H1 (cell line): ENCODE data around the gene NR5A2. TPM values are rescaled to one million over a fixed set of nuclear protein-coding genes. Genes with fewer than 3 reads are reported as not detected.

ENCODE experiments used
- CTCF ChIA-PET: fragments of 300-600 bp; sonication (Branson Sonifier 250); formaldehyde crosslinking; loops from one replicate; lab custom pipeline; 2021; ENCODE audit not compliant: partially characterized antibody; lab: Charles Lee
- POLR2A ChIA-PET: fragments of 300-600 bp; sonication (Branson Sonifier 250); formaldehyde crosslinking; loops from one replicate; lab custom pipeline; 2021; ENCODE audit warnings: inconsistent platforms; ENCODE audit not compliant: partially characterized antibody; lab: Charles Lee
- DNase-seq, 2 experiments: peaks; one replicate each; pipeline versions ENCODE4 v3.0.0 to v3.0.0-alpha.2; 2010 to 2022; ENCODE audit warnings: low spot score in 2 of 2, low read depth in 1 of 2, mixed read lengths in 1 of 2
- FAIRE-seq: peaks from 2 replicates; lab custom pipeline; 2011; peaks lifted over from hg19 to GRCh38; lab: Jason Lieb, UNC
- H2AFZ ChIP-seq: 2 replicates; pipeline ENCODE4 v1.8.1; 2012; ENCODE audit warnings: low read length, inconsistent platforms
- H2AK5ac ChIP-seq: 2 replicates; pipeline ENCODE4 v1.6.1; 2013; ENCODE audit warnings: low read depth, low read length
- H2BK120ac ChIP-seq: replicated peaks from 2 replicates; pipeline ENCODE3; 2013; ENCODE audit warnings: low read depth, low read length, inconsistent platforms
- H2BK12ac ChIP-seq: 2 replicates; pipeline ENCODE4 v1.6.1; 2013; ENCODE audit warnings: low read depth, low read length
- H2BK15ac ChIP-seq: 2 replicates; pipeline ENCODE4 v1.6.1; 2013; ENCODE audit warnings: low read length
- H2BK20ac ChIP-seq: 2 replicates; pipeline ENCODE4 v1.6.1; 2013; ENCODE audit warnings: low read length
- H2BK5ac ChIP-seq: 2 replicates; pipeline ENCODE4 v1.6.1; 2013; ENCODE audit warnings: low read depth, low read length
- H3K14ac ChIP-seq: 2 replicates; pipeline ENCODE4 v1.6.1; 2013; ENCODE audit warnings: inconsistent platforms; ENCODE audit not compliant: insufficient read length
- H3K18ac ChIP-seq: 2 replicates; pipeline ENCODE4 v1.6.1; 2013; ENCODE audit warnings: low read length; ENCODE audit errors: extremely low read depth
- H3K23ac ChIP-seq: 2 replicates; pipeline ENCODE4 v1.6.1; 2013; ENCODE audit warnings: inconsistent platforms; ENCODE audit not compliant: insufficient read length
- H3K23me2 ChIP-seq: 2 replicates; pipeline ENCODE4 v1.6.1; 2013; ENCODE audit warnings: low read depth, low read length
- H3K27ac ChIP-seq: 2 replicates; pipeline ENCODE4 v1.6.1; 2011; ENCODE audit warnings: low read depth, low read length, inconsistent platforms
- H3K27me3 ChIP-seq, 4 experiments: replicated peaks in 1 of 4; 1 replicate in 1 of 4; 2 replicates in 3 of 4; pipeline versions ENCODE4 v1.6.1 to v1.8.1; 2011 to 2013; ENCODE audit warnings: low read length in 3 of 4, mild to moderate bottlenecking in 3 of 4, inconsistent platforms in 2 of 4, mixed read lengths in 2 of 4, moderate library complexity in 1 of 4; ENCODE audit not compliant: control insufficient read depth in 3 of 4, insufficient read depth in 3 of 4; ENCODE audit errors: extremely low read depth in 1 of 4
- H3K36me3 ChIP-seq, 4 experiments: 2 replicates each; pipeline versions ENCODE4 v1.6.1 to v1.8.1; 2011 to 2013; ENCODE audit warnings: mild to moderate bottlenecking in 4 of 4, low read length in 3 of 4, moderate library complexity in 2 of 4, control low read depth in 1 of 4, inconsistent platforms in 1 of 4; ENCODE audit not compliant: insufficient read depth in 4 of 4, control insufficient read depth in 2 of 4
- H3K4ac ChIP-seq: replicated peaks from 2 replicates; pipeline ENCODE3; 2013; ENCODE audit warnings: low read length, low read depth, mixed read lengths, inconsistent platforms; ENCODE audit not compliant: insufficient read length
- H3K4me1 ChIP-seq, 4 experiments: replicated peaks in 1 of 4; 1 replicate in 1 of 4; 2 replicates in 3 of 4; pipeline versions ENCODE4 v1.6.1 to v1.8.1; 2011 to 2013; ENCODE audit warnings: low read length in 3 of 4, inconsistent platforms in 2 of 4, mixed read lengths in 1 of 4; ENCODE audit not compliant: insufficient read depth in 4 of 4, control insufficient read depth in 3 of 4
- H3K4me2 ChIP-seq, 2 experiments: 2 replicates each; pipeline versions ENCODE4 v1.6.1 to v1.8.1; 2011 to 2013; ENCODE audit warnings: low read depth in 2 of 2, low read length in 2 of 2, control low read depth in 1 of 2, inconsistent platforms in 1 of 2, mild to moderate bottlenecking in 1 of 2; ENCODE audit not compliant: insufficient read depth in 1 of 2
- H3K4me3 ChIP-seq, 4 experiments: fragments of 200-600, 300-600 bp in 1 of 4; sonication (generic), shearing (Covaris generic), sonication (Bioruptor Twin) in 1 of 4; 2 replicates each; pipeline versions ENCODE4 v1.5.1 to v1.8.1; 2011 to 2016; ENCODE audit warnings: low read length in 4 of 4, low read depth in 3 of 4, control low read depth in 2 of 4, inconsistent platforms in 2 of 4, mild to moderate bottlenecking in 2 of 4, mixed read lengths in 1 of 4, moderate library complexity in 1 of 4; ENCODE audit not compliant: insufficient read depth in 2 of 4; ENCODE audit errors: extremely low read depth in 1 of 4
- H3K56ac ChIP-seq: replicated peaks from 2 replicates; pipeline ENCODE3; 2013; ENCODE audit warnings: low read depth, mild to moderate bottlenecking, mixed read lengths, low read length, inconsistent platforms; ENCODE audit not compliant: insufficient read length
- H3K79me1 ChIP-seq: 2 replicates; pipeline ENCODE4 v1.6.1; 2013; ENCODE audit warnings: low read depth, low read length, control low read depth
- H3K79me2 ChIP-seq, 2 experiments: 2 replicates each; pipeline versions ENCODE4 v1.6.1 to v1.8.1; 2012 to 2013; ENCODE audit warnings: low read length in 2 of 2, mild to moderate bottlenecking in 2 of 2, inconsistent platforms in 1 of 2; ENCODE audit not compliant: insufficient read depth in 2 of 2, control insufficient read depth in 1 of 2
- H3K9ac ChIP-seq, 4 experiments: replicated peaks in 1 of 4; 1 replicate in 1 of 4; 2 replicates in 3 of 4; pipeline versions ENCODE4 v1.6.1 to v1.8.1; 2011 to 2013; ENCODE audit warnings: low read depth in 3 of 4, low read length in 3 of 4, control low read depth in 2 of 4, mild to moderate bottlenecking in 2 of 4, moderate library complexity in 2 of 4, inconsistent platforms in 1 of 4; ENCODE audit errors: extremely low read depth in 1 of 4
- H3K9me3 ChIP-seq, 2 experiments: 2 replicates each; pipeline versions ENCODE4 v1.6.1 to v1.8.1; 2012 to 2013; ENCODE audit warnings: mild to moderate bottlenecking in 2 of 2, moderate library complexity in 2 of 2, control low read depth in 1 of 2, inconsistent platforms in 1 of 2, low read depth in 1 of 2, low read length in 1 of 2, mixed read lengths in 1 of 2; ENCODE audit not compliant: insufficient read depth in 2 of 2
- H4K20me1 ChIP-seq, 2 experiments: replicated peaks in 1 of 2; 2 replicates each; pipeline versions ENCODE3 to v1.8.1; 2011 to 2013; ENCODE audit warnings: inconsistent platforms in 2 of 2, low read length in 2 of 2, mild to moderate bottlenecking in 1 of 2; ENCODE audit not compliant: insufficient read depth in 2 of 2, control insufficient read depth in 1 of 2
- H4K5ac ChIP-seq: 2 replicates; pipeline ENCODE4 v1.6.1; 2013; ENCODE audit warnings: low read length, low read depth, mixed read lengths, inconsistent platforms; ENCODE audit not compliant: insufficient read length
- H4K8ac ChIP-seq: 2 replicates; pipeline ENCODE4 v1.8.0; 2013; ENCODE audit warnings: mild to moderate bottlenecking, moderate library complexity, low read length, inconsistent platforms; ENCODE audit not compliant: insufficient read depth; ENCODE audit errors: extremely low read depth
- H4K91ac ChIP-seq: replicated peaks from 2 replicates; pipeline ENCODE3; 2013; ENCODE audit warnings: low read length, mixed read lengths, inconsistent platforms; ENCODE audit not compliant: insufficient read length
- BRCA1 ChIP-seq: IDR thresholded peaks from 2 replicates; pipeline ENCODE4 v1.6.1; 2012; ENCODE audit warnings: low read depth, low read length, improper control_type of control experiment
- CHD2 ChIP-seq: IDR thresholded peaks from 2 replicates; pipeline ENCODE4 v1.6.1; 2012; ENCODE audit warnings: low read length, improper control_type of control experiment
- EP300 ChIP-seq, 2 experiments: IDR thresholded peaks; 1 replicate in 1 of 2; 2 replicates in 1 of 2; pipeline ENCODE4 v1.6.1; 2011 to 2012; ENCODE audit warnings: low read depth in 2 of 2, low read length in 2 of 2, mild to moderate bottlenecking in 2 of 2, borderline replicate concordance in 1 of 2, inconsistent platforms in 1 of 2, moderate library complexity in 1 of 2
- KDM1A ChIP-seq: fragments of 200-600, 300-600 bp; sonication (generic); IDR thresholded peaks from 2 replicates; pipeline ENCODE4 v1.7.1; 2016; ENCODE audit warnings: mild to moderate bottlenecking, low read length, borderline replicate concordance
- NRF1 ChIP-seq: IDR thresholded peaks from 2 replicates; pipeline ENCODE4 v1.6.1; 2011; ENCODE audit warnings: mild to moderate bottlenecking, low read depth, low read length, improper control_type of control experiment
- SIRT6 ChIP-seq: IDR thresholded peaks from one replicate; pipeline ENCODE4 v1.7.1; 2012; ENCODE audit warnings: low read length, inconsistent platforms
- SP1 ChIP-seq: IDR thresholded peaks from 2 replicates; pipeline ENCODE4 v1.6.1; 2011; ENCODE audit warnings: low read depth, low read length
- TEAD4 ChIP-seq: IDR thresholded peaks from 2 replicates; pipeline ENCODE4 v1.6.1; 2012; ENCODE audit warnings: low read depth, low read length, inconsistent platforms, mixed read lengths
- YY1 ChIP-seq: IDR thresholded peaks from 2 replicates; pipeline ENCODE4 v1.6.1; 2011; ENCODE audit warnings: low read depth, mild to moderate bottlenecking, low read length
- WGBS, 2 experiments: shearing (Covaris generic) in 1 of 2; methylation state at CpG; one replicate each; pipeline versions ENCODE4 v1.1.6 to v1.1.7; 2013 to 2015; ENCODE audit warnings: low lambda C conversion rate in 2 of 2, mixed read lengths in 2 of 2, inconsistent platforms in 1 of 2, low coverage in 1 of 2, missing lambda C conversion rate in 1 of 2; ENCODE audit not compliant: insufficient replicate concordance in 2 of 2, insufficient coverage in 1 of 2, insufficient read length in 1 of 2; ENCODE audit errors: extremely low coverage in 1 of 2, missing lambda C conversion rate in 1 of 2; 5-methylcytosine and 5-hydroxymethylcytosine counted together
- polyA plus RNA-seq, 7 experiments: library from polyadenylated mRNA; depleted of rRNA in 3 of 7; stranded (reverse) in 5 of 7; unstranded in 2 of 7; fragments of >200 nt in 5 of 7; fragments of 200-250 nt in 2 of 7; gene quantifications; 1 replicate in 5 of 7; 2 replicates in 1 of 7; 4 replicates in 1 of 7; pipeline versions ENCODE4 v1.2.1 to v1.2.3, GENCODE V29; 2011 to 2013; ENCODE audit warnings: missing spikeins in 2 of 7, mixed read lengths in 2 of 7
- total RNA-seq: library from RNA; stranded (reverse); fragmentation: NEBNext Ultra II Directional; extraction: Animal tissue kit (Norgen Biotek cat#: 25700); gene quantifications from 2 replicates; pipeline ENCODE4 v1.2.1, GENCODE V29; 2021
- TF ChIP-seq, protein P1 (sequence below): IDR thresholded peaks from 2 replicates; pipeline ENCODE4 v1.6.1; 2012; ENCODE audit warnings: inconsistent platforms
- TF ChIP-seq, protein P2 (sequence below), 3 experiments: IDR thresholded peaks; 1 replicate in 2 of 3; 2 replicates in 1 of 3; pipeline versions ENCODE4 v1.5.1 to v1.6.1; 2011; ENCODE audit warnings: low read length in 3 of 3, mild to moderate bottlenecking in 3 of 3, inconsistent platforms in 2 of 3, low read depth in 1 of 3, moderate library complexity in 1 of 3; ENCODE audit not compliant: insufficient read depth in 1 of 3; ENCODE audit errors: control extremely low read depth in 1 of 3
- TF ChIP-seq, protein P3 (sequence below): IDR thresholded peaks from 2 replicates; pipeline ENCODE4 v1.6.1; 2012; ENCODE audit warnings: inconsistent platforms

Gene NR5A2
- total and polyA plus RNA-seq, 2 of the 8 experiments (the other 6 are each of a cell fraction or from before 2014, with no cell fraction given), result 1.7 to 11.6 TPM

DNA sequence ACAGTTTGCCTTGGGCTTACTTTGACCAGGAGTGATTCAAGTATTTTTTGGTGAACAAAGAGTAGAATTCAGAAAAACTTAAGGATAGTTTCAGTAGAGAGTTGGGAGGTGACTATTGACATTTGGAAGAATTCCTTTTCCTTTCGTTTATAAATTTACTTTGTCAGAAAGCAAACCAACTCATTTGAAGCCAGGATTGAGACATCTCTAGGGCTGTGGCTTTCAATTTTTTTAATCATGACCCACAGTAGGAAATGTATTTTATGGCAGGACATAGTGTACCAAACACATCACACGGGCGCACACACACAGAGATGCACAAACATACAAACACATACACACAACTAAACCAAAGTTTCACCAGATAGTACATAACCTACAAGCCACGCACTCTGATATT is 24.1 kb downstream of the NR5A2 start:
- no peak overlapping the region for H2BK5ac ChIP-seq
- no peak overlapping the region for H3K4ac ChIP-seq
- H3K14ac ChIP-seq, result no peak overlapping the region
- no peak overlapping the region for H3K56ac ChIP-seq
- CTCF ChIA-PET, result no interaction called here
- no peak overlapping the region for H3K9ac ChIP-seq
- no peak overlapping the region for H3K18ac ChIP-seq
- no peaks in the 10 kb centered on the region for H3K36me3 ChIP-seq
- H3K9me3 ChIP-seq, result no peaks in the 10 kb centered on the region
- WGBS, 2 experiments, result 96% methylated on average over 4 of the region's 4 CpGs; no CpG with 5 or more reads in 1 of the 2 experiments
- no peaks in the 10 kb centered on the region for H4K20me1 ChIP-seq
- H4K5ac ChIP-seq, result no peak overlapping the region
- H3K79me2 ChIP-seq, result peaks cover 0 to 34% of the 10 kb centered on the region in 2 experiments; a peak in 2 of 4 replicates
- no peak overlapping the region for H2BK15ac ChIP-seq
- H3K79me1 ChIP-seq, result no peaks in the 10 kb centered on the region
- H3K27me3 ChIP-seq, result no peaks in the 10 kb centered on the region
- H2AK5ac ChIP-seq, result no peak overlapping the region
- H4K91ac ChIP-seq, result no peak overlapping the region
- no peak for FAIRE-seq
- H3K4me2 ChIP-seq, result no peak overlapping the region
- no peak overlapping the region for H4K8ac ChIP-seq
- no peak overlapping the region for H2AFZ ChIP-seq
- no peak overlapping the region for H3K27ac ChIP-seq
- no peak overlapping the region for H3K4me3 ChIP-seq
- no peak overlapping the region for H2BK120ac ChIP-seq
- H3K23me2 ChIP-seq, result no peaks in the 10 kb centered on the region; the same call in 1 of the 2 replicates
- peaks cover 1 to 12% (median 7%) of the 10 kb centered on the region in 4 experiments; a peak in 5 of 7 replicates for H3K4me1 ChIP-seq
- no peak overlapping the region for H2BK20ac ChIP-seq
- H3K23ac ChIP-seq, result no peak overlapping the region
- DNase-seq, result no peak
- POLR2A ChIA-PET, result no interaction called here
- no peak overlapping the region for H2BK12ac ChIP-seq
- TF ChIP-seq CHD2, result no peak
- TF ChIP-seq TEAD4, result no peak
- TF ChIP-seq SP1, result no peak
- TF ChIP-seq SIRT6, result no peak
- TF ChIP-seq, protein P1, sequence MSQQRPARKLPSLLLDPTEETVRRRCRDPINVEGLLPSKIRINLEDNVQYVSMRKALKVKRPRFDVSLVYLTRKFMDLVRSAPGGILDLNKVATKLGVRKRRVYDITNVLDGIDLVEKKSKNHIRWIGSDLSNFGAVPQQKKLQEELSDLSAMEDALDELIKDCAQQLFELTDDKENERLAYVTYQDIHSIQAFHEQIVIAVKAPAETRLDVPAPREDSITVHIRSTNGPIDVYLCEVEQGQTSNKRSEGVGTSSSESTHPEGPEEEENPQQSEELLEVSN, result no peak
- no peak for TF ChIP-seq KDM1A
- TF ChIP-seq, protein P2, sequence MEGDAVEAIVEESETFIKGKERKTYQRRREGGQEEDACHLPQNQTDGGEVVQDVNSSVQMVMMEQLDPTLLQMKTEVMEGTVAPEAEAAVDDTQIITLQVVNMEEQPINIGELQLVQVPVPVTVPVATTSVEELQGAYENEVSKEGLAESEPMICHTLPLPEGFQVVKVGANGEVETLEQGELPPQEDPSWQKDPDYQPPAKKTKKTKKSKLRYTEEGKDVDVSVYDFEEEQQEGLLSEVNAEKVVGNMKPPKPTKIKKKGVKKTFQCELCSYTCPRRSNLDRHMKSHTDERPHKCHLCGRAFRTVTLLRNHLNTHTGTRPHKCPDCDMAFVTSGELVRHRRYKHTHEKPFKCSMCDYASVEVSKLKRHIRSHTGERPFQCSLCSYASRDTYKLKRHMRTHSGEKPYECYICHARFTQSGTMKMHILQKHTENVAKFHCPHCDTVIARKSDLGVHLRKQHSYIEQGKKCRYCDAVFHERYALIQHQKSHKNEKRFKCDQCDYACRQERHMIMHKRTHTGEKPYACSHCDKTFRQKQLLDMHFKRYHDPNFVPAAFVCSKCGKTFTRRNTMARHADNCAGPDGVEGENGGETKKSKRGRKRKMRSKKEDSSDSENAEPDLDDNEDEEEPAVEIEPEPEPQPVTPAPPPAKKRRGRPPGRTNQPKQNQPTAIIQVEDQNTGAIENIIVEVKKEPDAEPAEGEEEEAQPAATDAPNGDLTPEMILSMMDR (IDR thresholded peaks at IDR 0.05; ENCODE audit: control extremely low read depth in 1 of 3, insufficient read depth in 1 of 3, low read depth in 1 of 3, low read length in 3 of 3), result no peak
- TF ChIP-seq YY1, result no peak
- TF ChIP-seq EP300 (IDR thresholded peaks at IDR 0.05; ENCODE audit: borderline replicate concordance in 1 of 2, low read depth in 2 of 2, low read length in 2 of 2), result no peak
- TF ChIP-seq, protein P3, sequence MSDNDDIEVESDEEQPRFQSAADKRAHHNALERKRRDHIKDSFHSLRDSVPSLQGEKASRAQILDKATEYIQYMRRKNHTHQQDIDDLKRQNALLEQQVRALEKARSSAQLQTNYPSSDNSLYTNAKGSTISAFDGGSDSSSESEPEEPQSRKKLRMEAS, result no peak
- TF ChIP-seq BRCA1, result no peak
- no peak for TF ChIP-seq NRF1
